Epithelial cell of esophagus (primary cell): ENCODE measurements around the gene ITPK1.
A peak's percentile ranks its signal among the peaks of the same experiment; 100 is the strongest.
"Not testable (repeated sequence)": the region's sequence is repeated elsewhere in the genome, so short reads cannot be mapped to it uniquely, and the experiment has no call there.

Experiments used
- DNase-seq: peaks from one replicate; pipeline ENCODE4 v3.0.0; 2010; ENCODE audit warnings: low read depth
- H3K4me3 ChIP-seq: 2 replicates; pipeline ENCODE4 v1.5.1; 2011; ENCODE audit warnings: mild to moderate bottlenecking, low read length, control low read depth
- CTCF ChIP-seq: IDR thresholded peaks from 2 replicates; pipeline ENCODE4 v1.5.1; 2011; ENCODE audit warnings: low read depth, mild to moderate bottlenecking, low read length, control low read depth, inconsistent platforms; ENCODE audit not compliant: insufficient read depth; ENCODE audit errors: missing control alignments

Gene ITPK1

DNA sequence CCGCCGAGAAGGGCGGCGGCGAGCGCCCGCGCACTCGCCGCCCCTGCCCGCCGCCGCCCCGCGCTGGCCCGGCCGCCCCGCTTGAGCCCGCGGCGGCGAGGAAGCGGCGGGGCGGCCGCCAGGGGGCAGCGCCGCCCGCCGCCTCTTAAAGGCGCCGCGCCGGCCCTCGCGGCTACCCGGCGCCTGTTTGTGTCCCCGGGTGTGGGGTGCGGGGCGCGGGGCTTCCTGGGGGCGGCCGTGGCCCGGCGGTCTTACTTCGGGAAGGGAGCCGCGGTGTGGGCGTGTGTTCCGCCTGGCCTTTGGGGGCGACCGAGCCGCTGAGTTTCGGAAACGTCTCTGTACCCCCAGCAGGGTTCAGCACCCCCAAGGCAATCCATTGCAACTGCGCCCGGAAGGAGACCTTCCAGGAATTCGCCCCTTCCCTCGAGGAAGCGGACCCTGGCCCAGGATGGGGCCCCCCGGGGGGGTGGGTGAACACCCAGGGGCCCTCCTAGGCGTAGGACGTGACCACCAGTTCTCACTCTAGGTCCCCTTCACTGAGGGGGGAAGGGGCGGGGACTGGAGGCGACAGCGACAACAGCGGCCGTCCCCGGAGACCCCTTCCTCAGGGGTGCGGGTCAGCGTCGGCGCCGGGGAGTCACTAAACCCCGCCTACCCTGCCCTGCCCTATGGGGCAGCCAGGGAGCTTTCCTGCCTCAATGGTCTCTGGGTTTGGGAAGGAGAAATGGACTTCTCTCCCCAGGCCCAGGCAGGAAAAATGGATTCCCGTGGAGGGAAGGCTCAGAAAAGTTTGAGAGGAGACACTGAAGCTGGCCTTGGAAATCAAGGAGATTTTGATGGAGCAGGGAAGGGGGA lies at the start of gene ITPK1:
Gene ITPK1 (minus strand): TSS at position 105 of the 855 bp plus-strand sequence. CDS start 762 bp downstream, outside the sequence.
- no peak for TF ChIP-seq CTCF
- peak; percentile 61 for DNase-seq
- H3K4me3 ChIP-seq: peak within 1 kb of the TSS; percentile 70

- TF ChIP-seq CTCF: no peak
- H3K4me3 ChIP-seq: no peak overlapping the region
- no peak for DNase-seq
Measured at GRCh38 chr14:93163564-93163963, 47.8 kb upstream of the ITPK1 start.

GRCh38 chr14:93161411-93161940 lies 45.8 kb upstream of the ITPK1 start:
- DNase-seq: no peak

GRCh38 chr14:93160353-93160801 lies 44.7 kb upstream of the ITPK1 start:
- peak; percentile 61 for TF ChIP-seq CTCF
- H3K4me3 ChIP-seq: no peak overlapping the region
- DNase-seq: peak; percentile 40

More at GRCh38 chr14:93161411-93161940, 45.8 kb upstream of the ITPK1 start:
- H3K4me3 ChIP-seq: no peak overlapping the region
- no peak for TF ChIP-seq CTCF

- H3K4me3 ChIP-seq, DNase-seq: not testable (repeated sequence)
Measured at GRCh38 chr14:93159625-93160352, 44.1 kb upstream of the ITPK1 start.

GRCh38 chr14:93158349-93158748 lies 42.6 kb upstream of the ITPK1 start:
- DNase-seq, H3K4me3 ChIP-seq: not testable (repeated sequence)

- DNase-seq: peak; percentile 21
- no peak overlapping the region for H3K4me3 ChIP-seq
- no peak for TF ChIP-seq CTCF
Measured at GRCh38 chr14:93156693-93157369, 41.1 kb upstream of the ITPK1 start.
